Activated CD4-positive, alpha-beta T cell treated with anti-CD3 and anti-CD28 coated beads, Interleukin-2, amount 50 U/mL, for 16 hours (primary cell): ENCODE results near the gene IGF2BP2.
"Not testable (repeated sequence)": the region's sequence is repeated elsewhere in the genome, so short reads cannot be mapped to it uniquely, and the experiment has no call there.

Source experiments
- DNase-seq: peaks from one replicate; pipeline ENCODE4 v3.0.0-alpha.2; 2020

Gene IGF2BP2

DNA sequence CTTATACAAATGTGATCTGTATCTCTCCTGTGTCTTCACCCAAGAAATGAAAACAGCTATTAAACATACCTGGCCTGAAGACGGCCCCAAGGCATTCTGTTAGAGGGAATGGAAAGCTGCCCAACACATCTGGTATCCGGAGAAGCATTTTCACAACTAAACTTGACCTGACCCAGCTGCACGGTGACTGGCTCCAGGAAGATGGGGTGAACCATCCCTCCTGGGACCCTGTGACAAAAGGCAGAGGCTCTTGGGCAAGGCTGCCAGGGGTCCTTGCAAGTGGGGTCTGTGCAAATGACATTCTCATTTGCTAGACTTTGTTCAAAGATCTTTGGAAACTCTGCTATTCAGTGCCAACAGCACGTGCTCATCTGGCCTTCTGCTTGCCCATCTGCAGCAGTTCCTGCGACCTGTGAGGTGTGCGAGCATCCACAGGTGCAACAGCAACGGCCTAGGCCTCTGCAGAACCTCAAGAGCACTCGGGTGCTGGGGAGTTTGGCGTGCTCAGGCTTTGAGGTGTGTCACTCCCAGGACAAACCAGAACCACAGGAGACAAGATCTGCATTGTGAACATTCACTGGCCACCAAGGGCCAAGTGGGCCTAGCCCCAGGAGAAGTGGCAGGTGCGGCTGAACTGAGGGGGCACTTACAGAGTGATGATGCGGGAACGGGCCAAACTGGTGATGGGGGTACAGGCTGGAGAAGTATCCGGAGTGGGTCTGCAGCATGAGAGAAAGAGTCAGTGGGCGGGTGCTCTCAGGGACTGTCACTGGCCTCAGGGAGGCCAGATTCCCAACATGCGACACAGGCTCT is 166.9 kb downstream of the IGF2BP2 start:
- no peak for DNase-seq

- DNase-seq: no peak
Measured at GRCh38 chr3:185657211-185657610, 167.6 kb downstream of the IGF2BP2 start.

DNA sequence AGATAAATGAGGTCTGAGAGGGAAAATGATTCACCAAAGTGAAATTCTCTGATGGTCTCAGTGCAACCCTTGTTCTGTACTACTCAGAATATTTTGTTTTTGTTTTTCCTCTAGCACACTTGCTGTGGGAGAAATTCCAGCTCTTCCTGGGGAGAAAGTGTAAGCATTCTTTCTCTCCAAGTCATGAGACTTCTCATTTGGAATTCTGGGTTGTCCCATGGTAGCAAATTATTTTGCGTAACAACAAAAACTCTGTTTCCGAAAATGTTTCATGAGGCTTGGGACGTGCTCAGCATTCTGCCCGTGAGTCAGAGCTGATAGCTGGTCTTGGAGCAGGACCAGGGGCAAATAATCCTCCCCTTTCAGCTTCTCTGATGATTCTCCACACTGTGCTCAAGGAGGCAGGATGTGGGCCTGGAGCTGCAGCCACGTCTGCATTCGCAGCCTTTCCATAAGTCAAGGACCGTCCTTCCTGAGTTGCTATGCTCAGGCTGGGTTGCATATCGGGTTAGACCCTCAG is 168.5 kb downstream of the IGF2BP2 start:
- DNase-seq: no peak

DNA sequence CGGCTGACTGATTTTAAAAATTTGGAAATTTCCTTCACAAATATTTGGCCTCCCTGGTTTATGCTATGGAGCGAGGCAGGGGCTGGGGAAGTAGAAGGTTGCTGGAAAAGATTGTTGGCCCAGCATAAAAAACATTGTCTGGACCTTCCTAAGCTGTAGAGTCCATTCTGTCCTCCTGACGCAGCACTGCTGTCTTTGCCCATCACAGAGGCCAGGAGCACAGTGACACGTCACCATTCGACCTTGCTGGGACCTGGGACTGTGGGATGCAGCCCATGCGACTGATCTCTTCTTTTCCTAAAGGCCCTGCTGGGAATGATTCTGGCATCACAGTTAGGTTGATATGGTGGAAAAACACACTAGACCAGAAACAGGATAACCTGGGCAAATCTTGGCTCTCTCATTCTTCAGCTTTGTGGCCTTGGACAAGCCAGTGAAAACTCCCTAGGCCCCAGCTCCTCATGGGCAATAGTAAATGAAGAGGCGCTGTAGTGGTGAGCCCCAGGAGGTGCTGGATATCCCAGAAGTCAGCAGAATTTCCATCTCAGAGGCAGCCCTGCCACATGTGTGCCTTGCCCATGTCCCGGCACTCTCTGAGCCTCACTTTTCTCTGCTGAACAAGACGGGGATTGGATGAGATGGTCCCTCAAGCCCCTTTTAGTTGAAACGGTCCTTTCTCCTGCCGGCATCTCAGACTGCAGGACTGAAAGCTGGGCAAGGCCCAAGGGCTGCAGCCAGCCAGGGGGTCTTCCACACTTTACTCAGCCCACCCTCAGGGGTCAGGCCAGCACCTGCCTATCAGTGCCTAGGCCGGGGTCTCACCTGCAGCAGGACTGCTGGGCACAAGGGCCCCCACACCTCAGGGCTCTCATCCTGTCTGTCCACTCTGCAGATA is 169.2 kb downstream of the IGF2BP2 start:
- DNase-seq: no peak

- DNase-seq: no peak
Measured at GRCh38 chr3:185654758-185655145, 170.1 kb downstream of the IGF2BP2 start.

GRCh38 chr3:185653949-185654757 is 170.7 kb downstream of the IGF2BP2 start:
- no peak for DNase-seq

GRCh38 chr3:185651971-185652370 is 172.9 kb downstream of the IGF2BP2 start:
- no peak for DNase-seq

GRCh38 chr3:185649414-185649813 is 175.4 kb downstream of the IGF2BP2 start:
- DNase-seq: no peak

DNA sequence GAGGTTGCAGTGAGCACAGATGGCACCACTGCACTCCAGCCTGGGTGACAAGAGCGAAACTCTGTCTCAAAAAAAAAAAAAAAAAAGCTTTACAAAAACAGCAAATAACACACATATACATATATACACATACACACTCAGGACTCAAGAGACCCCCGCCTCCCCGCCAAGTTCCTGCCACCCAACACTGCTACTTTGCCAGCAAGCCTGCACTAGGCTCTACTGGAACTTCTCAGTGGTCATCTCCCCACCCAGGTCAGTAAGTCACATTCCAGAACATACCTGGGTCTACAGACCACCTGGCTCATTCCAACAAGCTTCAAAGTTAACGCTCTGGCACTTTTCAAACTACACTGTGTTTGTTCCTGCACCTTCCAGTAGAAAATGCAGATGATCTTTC is 176.4 kb downstream of the IGF2BP2 start:
- DNase-seq: no peak

DNA sequence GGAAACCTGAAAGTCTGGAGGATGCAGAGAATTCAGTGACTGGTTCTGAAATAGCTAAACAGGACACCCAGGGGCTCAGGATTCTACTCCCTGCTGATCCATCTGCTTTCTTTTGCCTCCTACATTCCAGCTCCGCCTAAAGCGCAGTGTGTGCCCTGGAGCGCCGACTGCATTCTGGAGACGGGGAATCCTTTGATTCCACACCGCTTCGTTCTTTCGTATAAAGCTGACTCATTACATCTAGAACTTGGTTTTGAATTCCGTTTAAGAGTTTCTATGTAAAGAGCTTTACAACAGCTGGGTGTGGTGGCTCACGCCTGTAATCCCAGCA is 177.0 kb downstream of the IGF2BP2 start:
- DNase-seq: no peak

DNA sequence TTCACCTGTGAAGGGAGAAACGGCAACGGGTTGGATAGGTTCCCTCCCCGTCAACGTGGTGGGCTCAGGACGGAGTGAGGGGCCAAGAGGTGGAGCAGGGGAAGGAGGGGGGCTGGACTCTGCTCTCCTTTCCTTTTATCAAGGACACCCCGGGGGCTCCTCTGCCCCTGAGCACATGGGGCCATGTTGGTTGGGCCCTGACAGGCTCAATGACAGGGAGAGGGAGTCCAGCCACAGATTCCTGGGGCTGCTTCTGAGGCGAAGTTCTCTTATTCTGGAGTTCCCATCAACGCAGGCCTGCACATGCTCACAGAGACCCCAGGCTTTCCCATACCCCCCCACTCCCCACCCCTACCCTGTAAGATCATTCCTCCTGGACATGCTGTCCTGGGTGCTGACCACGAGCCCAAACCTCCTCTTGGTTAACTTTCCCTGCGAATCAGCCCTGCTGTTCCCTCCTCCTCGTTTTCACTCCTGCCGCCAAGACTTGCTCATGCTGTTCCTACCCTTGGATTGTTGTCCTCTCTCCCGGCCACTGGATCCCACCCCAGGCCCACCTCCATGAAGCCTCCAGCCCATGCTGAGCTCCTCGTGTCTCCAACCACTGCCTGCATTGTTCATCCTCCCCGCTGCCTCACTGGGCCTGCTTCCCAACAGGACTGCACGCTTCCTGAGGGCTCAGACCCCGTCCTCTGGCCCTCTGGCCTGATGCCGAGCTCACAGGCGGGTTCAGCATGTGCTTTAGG is 177.5 kb downstream of the IGF2BP2 start:
- no peak for DNase-seq

GRCh38 chr3:185646382-185647133 is 178.3 kb downstream of the IGF2BP2 start:
- DNase-seq: no peak

- no peak for DNase-seq
Measured at GRCh38 chr3:185645596-185646381, 179.1 kb downstream of the IGF2BP2 start.

DNA sequence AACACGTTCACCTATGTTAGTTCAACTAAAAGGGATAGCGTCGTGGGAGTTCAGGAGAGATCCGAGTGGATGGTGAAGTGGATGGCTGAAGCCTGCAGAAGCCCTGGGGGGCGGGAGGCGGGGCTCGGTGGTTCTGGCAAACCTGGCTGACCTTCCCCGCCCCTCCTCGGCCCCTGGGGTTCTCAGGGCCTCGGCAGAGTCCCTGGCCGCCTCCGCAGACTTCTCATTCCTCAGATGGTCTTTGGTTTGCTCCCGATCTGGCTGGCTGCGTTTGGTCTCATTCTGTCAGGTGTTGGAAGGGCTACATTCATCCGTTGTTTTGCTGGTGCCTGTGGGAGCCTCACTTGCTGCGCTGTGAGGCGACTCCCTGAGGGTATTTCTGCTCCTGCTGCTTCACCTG is 179.7 kb downstream of the IGF2BP2 start:
- DNase-seq: not testable (repeated sequence)

GRCh38 chr3:185640308-185640707 is 184.5 kb downstream of the IGF2BP2 start:
- DNase-seq: no peak

- no peak for DNase-seq
Measured at GRCh38 chr3:185639632-185640206, 185.1 kb downstream of the IGF2BP2 start.

GRCh38 chr3:185638651-185639050 is 186.2 kb downstream of the IGF2BP2 start:
- not testable (repeated sequence) for DNase-seq

DNA sequence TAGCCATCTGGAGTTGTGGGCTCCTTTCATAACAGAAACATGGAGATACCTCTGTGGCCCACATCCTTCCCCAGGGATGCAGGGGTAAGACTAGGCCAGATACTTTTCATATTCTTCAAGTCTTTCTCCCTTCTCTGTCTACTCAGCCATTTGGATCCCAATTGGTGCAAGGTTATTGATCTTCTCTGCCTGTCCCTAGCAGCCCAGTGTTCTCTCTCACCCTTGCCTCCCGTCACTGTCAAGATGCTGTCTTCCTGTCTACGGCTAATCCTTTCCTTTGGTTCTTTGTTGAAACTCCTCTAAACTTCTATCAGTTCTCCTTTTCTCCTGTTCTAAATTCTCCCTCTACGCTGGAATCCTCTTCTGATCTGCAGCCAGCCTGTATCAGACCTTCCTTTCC is 187.5 kb downstream of the IGF2BP2 start:
- no peak for DNase-seq

GRCh38 chr3:185632996-185633395 is 191.8 kb downstream of the IGF2BP2 start:
- no peak for DNase-seq

GRCh38 chr3:185631508-185632206 is 193.2 kb downstream of the IGF2BP2 start:
- DNase-seq: no peak
